ENCODE results near the gene ZFAND4. TPM values are rescaled to one million over a fixed set of nuclear protein-coding genes. Genes with fewer than 3 reads are reported as not detected.

ZFAND4 gene
- total and polyA plus RNA-seq, 9 donors = 4.4 to 21.9 (median 15.1) TPM

GRCh38 chr10:45614869-45615268 is 57.7 kb downstream of the ZFAND4 start:
- DNase-seq = no peak
- no peaks in the 10 kb centered on the region for H3K4me1 ChIP-seq (ENCODE audit: insufficient read depth)
- no peak for TF ChIP-seq POLR2A (IDR thresholded peaks at IDR 0.05)
- no peak for TF ChIP-seq EP300 (IDR thresholded peaks at IDR 0.05)
- no peak for TF ChIP-seq CTCF (IDR thresholded peaks at IDR 0.05)
- intact Hi-C loops (cut with DNase I) = no loop called here
- H3K4me3 ChIP-seq = no peak overlapping the region
- H3K27ac ChIP-seq = no peak overlapping the region
- no peaks in the 10 kb centered on the region for H3K9me3 ChIP-seq
- 93 to 95% (median 93%) methylated on average over 1 of the region's 1 CpG for WGBS, 3 donors
- no peaks in the 10 kb centered on the region for H3K27me3 ChIP-seq
- H3K36me3 ChIP-seq = no peaks in the 10 kb centered on the region

GRCh38 chr10:45612741-45613140 is 59.8 kb downstream of the ZFAND4 start:
- H3K4me3 ChIP-seq = no peak overlapping the region
- no peak for DNase-seq
- H3K27ac ChIP-seq = no peak overlapping the region
- TF ChIP-seq POLR2A (IDR thresholded peaks at IDR 0.05) (no peak), CTCF (IDR thresholded peaks at IDR 0.05) (no peak), EP300 (IDR thresholded peaks at IDR 0.05) (no peak)
- H3K36me3 ChIP-seq = no peaks in the 10 kb centered on the region
- H3K27me3 ChIP-seq = no peaks in the 10 kb centered on the region
- intact Hi-C loops (cut with DNase I) = no loop called here
- H3K9me3 ChIP-seq = no peaks in the 10 kb centered on the region
- no peaks in the 10 kb centered on the region for H3K4me1 ChIP-seq (ENCODE audit: insufficient read depth)

GRCh38 chr10:45608052-45608451 is 64.5 kb downstream of the ZFAND4 start:
- no peak for DNase-seq
- intact Hi-C loops (cut with DNase I) = no loop called here
- H3K27ac ChIP-seq = no peak overlapping the region
- TF ChIP-seq POLR2A (IDR thresholded peaks at IDR 0.05) (no peak), CTCF (IDR thresholded peaks at IDR 0.05) (no peak), EP300 (IDR thresholded peaks at IDR 0.05) (no peak)
- H3K36me3 ChIP-seq = no peaks in the 10 kb centered on the region
- H3K4me3 ChIP-seq = no peak overlapping the region
- no peaks in the 10 kb centered on the region for H3K27me3 ChIP-seq
- H3K9me3 ChIP-seq = no peaks in the 10 kb centered on the region
- WGBS, 3 donors = 95 to 100% (median 98%) methylated on average over 1 of the region's 1 CpG
- H3K4me1 ChIP-seq (ENCODE audit: insufficient read depth) = no peaks in the 10 kb centered on the region

GRCh38 chr10:45607276-45607675 is 65.3 kb downstream of the ZFAND4 start:
- H3K4me1 ChIP-seq (ENCODE audit: insufficient read depth) = no peaks in the 10 kb centered on the region
- intact Hi-C loops (cut with DNase I) = no loop called here
- WGBS, 3 donors = 96 to 100% (median 98%) methylated on average over 1 of the region's 1 CpG
- no peaks in the 10 kb centered on the region for H3K36me3 ChIP-seq
- H3K27me3 ChIP-seq = no peaks in the 10 kb centered on the region
- H3K27ac ChIP-seq = no peak overlapping the region
- no peaks in the 10 kb centered on the region for H3K9me3 ChIP-seq
- DNase-seq = no peak
- TF ChIP-seq CTCF (IDR thresholded peaks at IDR 0.05) = no peak
- TF ChIP-seq POLR2A (IDR thresholded peaks at IDR 0.05) = no peak
- no peak for TF ChIP-seq EP300 (IDR thresholded peaks at IDR 0.05)
- no peak overlapping the region for H3K4me3 ChIP-seq

- intact Hi-C loops (cut with DNase I) = no loop called here
- no peak overlapping the region for H3K27ac ChIP-seq
- TF ChIP-seq EP300 (IDR thresholded peaks at IDR 0.05) (no peak), POLR2A (IDR thresholded peaks at IDR 0.05) (no peak), CTCF (IDR thresholded peaks at IDR 0.05) (no peak)
- H3K4me3 ChIP-seq = no peak overlapping the region
- WGBS, 3 donors = 88 to 91% (median 90%) methylated on average over 4 of the region's 4 CpGs
- no peaks in the 10 kb centered on the region for H3K9me3 ChIP-seq
- no peaks in the 10 kb centered on the region for H3K36me3 ChIP-seq
- H3K27me3 ChIP-seq = no peaks in the 10 kb centered on the region
- H3K4me1 ChIP-seq (ENCODE audit: insufficient read depth) = no peaks in the 10 kb centered on the region
- DNase-seq = no peak
These were observed 69.7 kb downstream of the ZFAND4 start for GRCh38 chr10:45602836-45603235.

Data from ovary (tissue), 9 donors.